Activated CD4-positive, alpha-beta T cell treated with anti-CD3 and anti-CD28 coated beads, Interleukin-2, amount 10 ng/mL, durations not matched to agents 24 days and 14 days (primary cell): ENCODE results near the gene ARRDC4. TPM values are rescaled to one million over a fixed set of nuclear protein-coding genes. Genes with fewer than 3 reads are reported as not detected.

Experiments used
- DNase-seq: peaks from one replicate; pipeline ENCODE4 v3.0.0; 2022
- H3K27ac Mint-ChIP-seq: one replicate; pipeline ENCODE4 v1.8.0; 2022; ENCODE audit warnings: mild to moderate bottlenecking, mixed read lengths
- H3K27me3 Mint-ChIP-seq: one replicate; pipeline ENCODE4 v1.8.0; 2022; ENCODE audit warnings: mixed read lengths
- H3K36me3 Mint-ChIP-seq: one replicate; pipeline ENCODE4 v1.8.0; 2022; ENCODE audit warnings: low read depth, mild to moderate bottlenecking, mixed read lengths
- H3K4me1 Mint-ChIP-seq: one replicate; pipeline ENCODE4 v1.8.0; 2021; ENCODE audit warnings: mixed read lengths
- H3K4me3 Mint-ChIP-seq: one replicate; pipeline ENCODE4 v1.8.0; 2022; ENCODE audit warnings: mild to moderate bottlenecking, moderate library complexity, mixed read lengths
- H3K9me3 Mint-ChIP-seq: one replicate; pipeline ENCODE4 v1.8.0; 2021; ENCODE audit warnings: mixed read lengths
- intact Hi-C: fragments of 100-400 bp; cut with micrococcal nuclease; formaldehyde crosslinking; loops from one replicate; pipeline ENCODE4 v1.15.1; 2023
- total RNA-seq: library from RNA; stranded (reverse); gene quantifications from 2 replicates; pipeline ENCODE4 v1.2.3, GENCODE V29; 2022

Gene ARRDC4
- total RNA-seq, 1 donor from 2014 or later, result 1.1 TPM

DNA sequence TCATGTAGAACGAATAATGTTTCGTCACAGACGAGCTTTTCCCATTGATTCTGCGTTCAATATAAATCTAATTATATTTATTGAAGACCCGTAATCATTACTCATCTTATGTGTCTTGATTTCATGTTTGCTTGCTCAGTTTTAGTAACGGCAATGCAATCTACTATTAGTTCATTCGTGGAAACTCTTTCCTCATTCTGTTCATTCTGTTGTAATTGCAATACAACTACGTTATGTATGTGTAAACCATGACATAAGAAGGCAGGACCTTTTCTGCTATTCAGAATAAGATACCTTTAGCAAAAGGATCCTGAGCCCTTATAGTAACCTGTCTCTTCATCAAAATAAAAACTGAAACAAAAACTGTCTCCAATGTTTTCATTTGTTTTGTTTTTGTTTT, 6.8 kb upstream of the ARRDC4 start:
- H3K4me3 Mint-ChIP-seq, result no peak overlapping the region
- no peaks in the 10 kb centered on the region for H3K9me3 Mint-ChIP-seq
- H3K27ac Mint-ChIP-seq, result no peak overlapping the region
- H3K4me1 Mint-ChIP-seq, result no peaks in the 10 kb centered on the region
- peaks cover 2% of the 10 kb centered on the region for H3K27me3 Mint-ChIP-seq
- H3K36me3 Mint-ChIP-seq, result no peaks in the 10 kb centered on the region
- intact Hi-C loops, result no loop called here
- no peak for DNase-seq

DNA sequence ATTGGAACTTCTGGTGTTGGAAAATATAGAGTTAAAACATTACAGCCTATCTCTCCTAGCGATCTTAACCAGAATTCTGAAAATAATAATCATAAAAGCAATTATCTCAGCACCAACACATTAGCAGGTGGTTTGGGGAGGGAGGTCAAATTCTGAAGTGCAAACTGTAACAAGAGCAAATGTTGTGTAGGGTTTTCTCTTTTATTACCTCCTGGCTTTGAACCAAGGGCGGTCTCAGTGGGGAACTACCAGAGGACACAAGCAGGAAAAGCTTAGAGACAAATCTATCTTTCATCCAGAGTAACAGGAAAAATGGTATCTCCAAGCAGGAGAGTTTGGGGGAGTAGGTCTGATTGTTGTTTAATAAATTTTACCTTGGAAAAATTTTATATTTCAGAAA, 5.5 kb upstream of the ARRDC4 start:
- H3K4me1 Mint-ChIP-seq, result peaks cover 7% of the 10 kb centered on the region
- no peaks in the 10 kb centered on the region for H3K36me3 Mint-ChIP-seq
- peaks cover 2% of the 10 kb centered on the region for H3K27me3 Mint-ChIP-seq
- no peak overlapping the region for H3K27ac Mint-ChIP-seq
- no peak overlapping the region for H3K4me3 Mint-ChIP-seq
- no peak for DNase-seq
- H3K9me3 Mint-ChIP-seq, result no peaks in the 10 kb centered on the region
- intact Hi-C loops, result no loop called here

DNA sequence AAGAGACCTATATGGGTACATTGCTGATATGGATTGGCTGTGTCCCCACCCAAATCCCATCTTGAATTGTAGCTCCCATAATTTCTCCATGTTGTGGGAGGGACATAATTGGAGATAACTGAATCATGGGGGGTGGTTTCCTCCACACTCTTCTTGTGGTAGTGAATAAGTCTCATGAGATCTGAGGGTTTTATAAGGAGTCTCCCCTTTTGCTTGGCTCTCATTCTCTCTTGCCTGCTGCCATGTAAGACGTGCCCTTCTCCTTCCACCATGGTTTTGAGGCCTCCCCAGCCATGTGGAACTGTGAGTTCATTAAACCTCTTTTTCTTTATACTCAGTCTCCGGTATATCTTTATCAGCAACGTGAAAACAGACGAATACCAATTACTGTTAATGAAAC, 5.0 kb upstream of the ARRDC4 start:
- no peaks in the 10 kb centered on the region for H3K9me3 Mint-ChIP-seq
- H3K27me3 Mint-ChIP-seq, result peaks cover 5% of the 10 kb centered on the region
- H3K27ac Mint-ChIP-seq, result no peak overlapping the region
- no peak overlapping the region for H3K4me3 Mint-ChIP-seq
- intact Hi-C loops, result no loop called here
- peaks cover 12% of the 10 kb centered on the region for H3K4me1 Mint-ChIP-seq
- peaks cover 2% of the 10 kb centered on the region for H3K36me3 Mint-ChIP-seq
- no peak for DNase-seq

DNA sequence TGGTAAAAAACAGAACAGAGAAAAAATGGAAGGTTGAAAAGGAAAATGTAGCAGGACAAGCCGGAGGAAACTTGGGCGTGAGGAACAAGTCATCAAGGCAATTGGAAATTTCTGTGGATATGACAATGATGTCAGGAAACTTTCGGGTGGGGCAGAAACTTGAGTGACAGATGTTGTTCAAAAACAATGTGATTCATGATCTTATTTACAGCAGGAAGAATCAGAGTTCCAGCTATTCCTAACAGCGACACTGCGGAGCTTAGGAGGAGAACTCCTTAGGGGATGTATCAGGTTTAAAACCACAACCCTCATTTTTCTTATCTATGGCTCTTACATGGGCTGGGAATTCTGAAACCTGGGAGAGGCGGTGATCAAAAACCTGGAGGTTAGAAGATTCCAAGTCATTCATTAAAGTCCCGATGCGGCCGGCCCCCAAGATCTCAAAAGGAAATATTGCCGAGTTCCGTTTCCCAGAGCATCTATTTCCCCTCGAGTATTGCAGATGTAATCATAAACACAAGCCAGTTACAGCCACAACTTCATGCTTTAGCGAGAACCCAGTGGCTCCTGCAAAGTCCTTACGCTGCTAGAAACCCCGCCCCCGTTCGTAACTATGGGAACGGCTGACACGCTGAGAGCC, 659 bp upstream of the ARRDC4 start:
- intact Hi-C loops, result loop anchor here (10.0 kb wide), 1 partner anchor 685 kb away; the partner anchor contains the start of gene IGF1R
- Mint-ChIP-seq H3K4me3 (peak overlapping the region; percentile 67), H3K9me3 (no peaks in the 10 kb centered on the region), H3K36me3 (peaks cover 2% of the 10 kb centered on the region), H3K27ac (peak overlapping the region; percentile 89), H3K27me3 (peaks cover 18% of the 10 kb centered on the region), H3K4me1 (peaks cover 19% of the 10 kb centered on the region)
- DNase-seq, result no peak

DNA sequence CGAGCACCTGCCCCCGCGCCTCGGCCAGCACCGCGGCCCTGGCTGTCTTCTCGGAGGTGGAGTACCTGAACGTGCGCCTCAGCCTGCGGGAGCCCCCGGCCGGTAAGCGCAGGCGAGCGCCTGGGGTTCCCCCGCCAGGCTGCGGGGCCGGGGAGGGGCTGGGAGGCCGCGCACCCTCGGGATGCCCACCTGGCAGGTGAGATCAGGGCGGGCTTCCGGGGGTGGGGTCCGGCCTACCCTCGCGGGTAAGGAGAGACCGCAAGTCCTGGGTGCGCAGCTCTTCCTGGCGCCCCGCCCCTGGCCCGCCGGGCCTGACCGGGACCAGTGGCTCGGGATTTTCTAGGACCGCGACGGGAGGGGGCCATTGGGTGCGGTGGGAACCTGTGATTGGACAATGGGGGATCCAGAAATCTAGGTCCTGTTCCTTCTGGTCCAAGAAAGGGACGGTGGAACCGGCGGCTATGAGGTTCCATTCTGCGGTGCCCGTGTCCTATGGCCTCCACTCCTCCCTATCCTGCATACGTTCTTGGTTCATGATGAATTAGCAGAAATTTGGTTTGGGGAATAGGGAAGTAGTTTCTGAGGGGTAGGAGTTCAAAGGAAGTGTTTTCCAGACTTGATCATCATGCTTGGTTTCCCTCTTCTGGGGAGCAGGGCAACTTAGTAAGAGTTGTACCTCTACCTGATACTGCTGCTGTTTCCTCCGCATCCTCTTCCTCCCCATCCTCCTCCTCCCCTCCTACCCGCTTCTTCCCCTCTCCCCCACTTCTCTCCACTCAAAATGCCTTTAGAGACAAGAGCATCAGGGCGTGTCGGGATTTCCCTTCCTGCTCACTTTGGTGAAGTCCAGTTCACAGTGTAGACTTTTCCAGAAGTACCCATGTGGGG, 808 bp downstream of the ARRDC4 start:
- H3K4me3 Mint-ChIP-seq, result peak overlapping the region; percentile 70
- intact Hi-C loops, result loop anchor here (10.0 kb wide), 1 partner anchor 683 kb away; the partner anchor contains the start of gene IGF1R
- peaks cover 19% of the 10 kb centered on the region for H3K4me1 Mint-ChIP-seq
- H3K9me3 Mint-ChIP-seq, result no peaks in the 10 kb centered on the region
- H3K27me3 Mint-ChIP-seq, result peaks cover 18% of the 10 kb centered on the region
- peak overlapping the region; percentile 10 for H3K27ac Mint-ChIP-seq
- DNase-seq, result peak; percentile 71
- peaks cover 2% of the 10 kb centered on the region for H3K36me3 Mint-ChIP-seq

DNA sequence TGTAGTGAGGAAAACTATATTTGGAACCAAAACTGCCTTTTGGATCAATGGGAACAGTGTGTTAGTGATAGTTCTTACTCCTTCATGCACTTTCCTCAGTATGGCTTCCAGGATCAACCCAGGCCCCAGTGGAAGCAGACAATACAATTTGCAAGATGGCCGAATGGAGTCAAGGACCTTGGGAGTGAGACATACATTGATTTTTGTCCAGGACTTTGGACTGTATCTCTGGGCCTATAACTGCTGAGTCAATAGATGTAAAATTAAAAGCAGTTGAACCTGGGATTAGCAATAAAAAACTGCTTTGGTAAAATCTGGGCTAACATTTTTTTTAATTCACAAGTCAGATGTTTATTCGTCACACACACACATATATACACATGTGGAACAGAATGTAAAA, 1.8 kb downstream of the ARRDC4 start:
- intact Hi-C loops, result loop anchor here (10.0 kb wide), 1 partner anchor 683 kb away; the partner anchor contains the start of gene IGF1R
- Mint-ChIP-seq H3K4me1 (peaks cover 19% of the 10 kb centered on the region), H3K36me3 (peaks cover 2% of the 10 kb centered on the region), H3K27me3 (peaks cover 18% of the 10 kb centered on the region), H3K4me3 (peak overlapping the region; percentile 33), H3K27ac (no peak overlapping the region), H3K9me3 (no peaks in the 10 kb centered on the region)
- no peak for DNase-seq

DNA sequence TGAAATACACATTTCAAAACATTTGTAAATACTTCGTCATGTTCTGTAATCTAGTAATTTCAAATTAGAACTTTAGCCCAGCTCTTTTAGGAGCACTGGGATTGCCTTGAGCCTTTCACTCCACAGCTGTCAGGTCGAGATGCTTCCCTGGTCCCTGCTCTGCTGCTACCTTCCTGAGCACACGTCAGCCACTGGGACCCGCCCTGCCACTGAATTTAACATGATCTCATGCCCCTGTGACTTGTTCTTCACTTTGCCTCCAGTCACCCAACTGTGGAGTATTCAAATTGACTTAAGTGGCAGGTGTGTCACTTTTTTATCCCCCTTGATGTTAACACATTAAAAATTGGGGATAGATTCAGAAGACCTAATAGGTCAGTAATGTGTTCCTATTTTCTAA, 3.3 kb downstream of the ARRDC4 start:
- H3K4me1 Mint-ChIP-seq, result peaks cover 19% of the 10 kb centered on the region
- DNase-seq, result no peak
- H3K36me3 Mint-ChIP-seq, result peaks cover 2% of the 10 kb centered on the region
- peaks cover 16% of the 10 kb centered on the region for H3K27me3 Mint-ChIP-seq
- H3K27ac Mint-ChIP-seq, result no peak overlapping the region
- intact Hi-C loops, result loop anchor here (10.0 kb wide), 1 partner anchor 681 kb away; the partner anchor contains the start of gene IGF1R
- H3K4me3 Mint-ChIP-seq, result no peak overlapping the region
- no peaks in the 10 kb centered on the region for H3K9me3 Mint-ChIP-seq

DNA sequence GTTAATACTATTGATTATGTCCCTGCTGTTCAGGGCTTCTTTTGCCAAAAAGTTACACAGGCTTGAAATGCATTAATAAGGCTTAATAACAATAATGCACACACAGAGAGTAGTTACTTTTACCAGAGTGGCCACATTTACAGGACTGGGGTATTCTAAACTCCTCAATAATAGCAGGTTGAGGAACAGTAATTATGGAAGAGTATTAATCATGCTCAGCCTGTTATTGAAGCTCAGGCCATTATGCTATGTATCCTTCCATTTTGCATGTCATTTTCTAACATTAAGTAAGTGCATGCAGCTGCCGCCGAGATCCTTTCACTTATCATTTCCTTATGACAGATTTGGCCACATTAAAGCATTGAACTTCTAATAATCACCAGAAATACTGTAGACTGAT, 5.7 kb downstream of the ARRDC4 start:
- Mint-ChIP-seq H3K4me3 (no peak overlapping the region), H3K36me3 (peaks cover 4% of the 10 kb centered on the region), H3K27ac (no peak overlapping the region), H3K4me1 (peaks cover 7% of the 10 kb centered on the region), H3K9me3 (no peaks in the 10 kb centered on the region), H3K27me3 (peaks cover 13% of the 10 kb centered on the region)
- intact Hi-C loops, result loop anchor here (10.0 kb wide), 1 partner anchor 679 kb away; the partner anchor contains the start of gene IGF1R
- DNase-seq, result no peak

DNA sequence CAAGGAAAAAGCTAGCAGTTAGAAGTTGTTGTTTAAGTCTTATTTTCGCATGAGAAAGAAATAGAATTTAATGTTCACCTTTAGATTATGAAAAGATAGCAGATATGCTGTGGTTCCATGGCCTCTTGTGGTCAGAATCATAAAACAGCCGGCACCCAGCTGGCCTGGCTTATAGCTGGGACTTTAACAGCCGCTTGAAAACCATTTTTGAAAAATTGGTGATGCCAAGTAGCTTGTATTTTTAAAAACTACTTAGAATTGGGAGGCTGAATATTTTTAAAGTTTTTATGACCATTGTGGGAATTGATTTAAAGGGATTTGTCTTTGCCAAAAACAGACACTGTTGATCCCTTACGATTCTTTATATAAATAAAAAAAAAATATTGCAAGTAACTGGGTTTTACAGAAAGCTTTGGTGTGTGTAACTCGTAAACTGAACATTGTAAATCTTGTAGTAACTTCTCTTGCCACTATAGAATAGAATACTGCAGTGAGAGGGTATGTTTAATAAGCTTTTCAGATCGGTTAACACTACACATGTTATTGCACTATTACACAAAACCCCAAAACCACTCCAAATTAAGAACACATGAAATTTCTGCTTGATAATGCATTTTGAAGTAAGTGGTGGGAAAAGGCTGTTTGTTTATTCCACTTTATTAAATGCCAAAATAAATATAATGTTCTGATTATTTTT, 6.6 kb downstream of the ARRDC4 start:
- Mint-ChIP-seq H3K27ac (no peak overlapping the region), H3K4me1 (peaks cover 3% of the 10 kb centered on the region), H3K27me3 (peaks cover 8% of the 10 kb centered on the region), H3K36me3 (peaks cover 7% of the 10 kb centered on the region), H3K9me3 (no peaks in the 10 kb centered on the region), H3K4me3 (no peak overlapping the region)
- DNase-seq, result no peak
- intact Hi-C loops, result loop anchor here (10.0 kb wide), 1 partner anchor 678 kb away; the partner anchor contains the start of gene IGF1R

DNA sequence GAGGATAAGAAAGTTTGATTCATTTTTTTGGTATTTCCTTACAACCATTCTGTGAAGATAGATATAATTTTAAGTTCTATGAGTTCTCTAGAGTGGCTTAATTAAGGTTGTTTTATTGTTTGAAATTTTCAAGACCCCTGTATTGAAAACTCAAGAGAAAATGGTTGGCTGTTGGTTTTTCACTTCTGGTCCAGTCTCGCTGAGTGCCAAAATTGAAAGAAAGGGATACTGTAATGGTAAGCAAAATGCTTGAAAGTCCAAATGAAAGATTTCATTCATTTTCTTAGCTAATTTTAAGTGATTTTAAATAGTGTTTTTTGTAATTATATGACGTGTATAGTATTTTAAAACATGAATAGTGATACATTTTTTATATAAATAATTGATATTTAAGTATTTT, 7.4 kb downstream of the ARRDC4 start:
- H3K27me3 Mint-ChIP-seq, result peaks cover 4% of the 10 kb centered on the region
- no peak overlapping the region for H3K27ac Mint-ChIP-seq
- no peak overlapping the region for H3K4me3 Mint-ChIP-seq
- no peaks in the 10 kb centered on the region for H3K9me3 Mint-ChIP-seq
- peaks cover 7% of the 10 kb centered on the region for H3K36me3 Mint-ChIP-seq
- intact Hi-C loops, result loop anchor here (10.0 kb wide), 1 partner anchor 677 kb away; the partner anchor contains the start of gene IGF1R
- DNase-seq, result no peak
- H3K4me1 Mint-ChIP-seq, result peaks cover 3% of the 10 kb centered on the region

DNA sequence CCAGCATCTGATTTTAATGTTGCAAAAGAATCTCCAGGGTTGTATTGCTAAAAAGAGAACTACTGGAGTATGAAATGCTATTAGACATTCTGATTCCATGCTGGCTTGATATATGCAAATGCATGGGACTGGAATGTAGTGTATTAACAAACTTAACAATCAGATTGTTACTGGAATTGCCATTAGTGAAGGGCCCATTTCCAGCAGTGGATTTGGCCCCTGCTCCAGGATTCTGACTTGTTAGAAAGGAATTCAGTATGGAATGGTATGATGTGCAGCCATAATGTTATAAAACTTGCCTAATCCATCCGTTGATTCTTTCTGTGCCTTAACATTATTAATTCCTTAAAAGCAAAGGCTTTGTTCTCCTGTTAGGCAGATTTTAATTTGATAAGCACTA, 7.9 kb downstream of the ARRDC4 start:
- Mint-ChIP-seq H3K36me3 (peaks cover 7% of the 10 kb centered on the region), H3K4me1 (peaks cover 2% of the 10 kb centered on the region), H3K27ac (no peak overlapping the region), H3K9me3 (no peaks in the 10 kb centered on the region), H3K27me3 (peaks cover 2% of the 10 kb centered on the region), H3K4me3 (no peak overlapping the region)
- DNase-seq, result no peak
- intact Hi-C loops, result loop anchor here (10.0 kb wide), 1 partner anchor 676 kb away; the partner anchor contains the start of gene IGF1R

DNA sequence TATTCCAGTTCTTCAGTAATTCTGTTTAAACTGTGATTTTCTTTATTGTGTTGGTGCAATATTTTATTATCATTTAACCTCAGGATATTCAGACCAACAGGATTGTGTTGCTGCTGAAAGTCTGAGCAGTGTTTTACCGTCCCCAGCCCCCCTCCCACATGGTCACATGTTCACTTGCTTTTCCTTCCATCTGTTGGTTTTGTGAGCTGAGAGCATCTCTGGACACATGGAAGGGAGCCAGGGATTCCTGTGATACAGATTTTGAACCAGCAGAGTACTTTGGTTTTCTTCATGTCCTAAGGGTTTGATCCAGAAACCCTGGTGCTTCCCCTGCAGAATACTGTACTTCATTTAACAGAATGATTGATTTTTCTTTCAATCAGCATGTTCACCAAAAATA, 11.9 kb downstream of the ARRDC4 start:
- H3K36me3 Mint-ChIP-seq, result peaks cover 7% of the 10 kb centered on the region
- H3K27ac Mint-ChIP-seq, result no peak overlapping the region
- H3K27me3 Mint-ChIP-seq, result no peaks in the 10 kb centered on the region
- H3K4me3 Mint-ChIP-seq, result no peak overlapping the region
- peak; percentile 30 for DNase-seq
- no peaks in the 10 kb centered on the region for H3K9me3 Mint-ChIP-seq
- H3K4me1 Mint-ChIP-seq, result no peaks in the 10 kb centered on the region
- intact Hi-C loops, result no loop called here

DNA sequence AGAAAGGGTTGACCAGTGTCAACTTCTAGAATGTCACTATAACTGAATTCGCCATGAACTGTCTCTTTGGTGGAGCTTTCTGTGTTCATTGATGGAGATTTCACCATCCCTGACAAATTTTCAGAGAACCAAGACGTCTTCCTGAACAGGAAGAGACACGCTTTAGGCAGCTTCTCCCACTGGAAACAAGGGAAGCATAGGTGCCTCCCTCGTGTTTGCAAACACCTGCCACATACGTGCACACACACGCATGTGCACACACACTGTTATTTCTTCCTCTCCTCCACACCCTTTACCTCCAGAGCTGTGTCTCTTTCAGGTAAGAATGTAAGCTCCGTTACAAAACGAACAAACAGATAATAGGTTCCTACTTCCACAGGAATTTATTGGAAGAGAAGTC, 15.6 kb downstream of the ARRDC4 start:
- H3K27me3 Mint-ChIP-seq, result peaks cover 3% of the 10 kb centered on the region
- peak; percentile 15 for DNase-seq
- intact Hi-C loops, result no loop called here
- no peak overlapping the region for H3K27ac Mint-ChIP-seq
- H3K9me3 Mint-ChIP-seq, result no peaks in the 10 kb centered on the region
- H3K36me3 Mint-ChIP-seq, result peaks cover 3% of the 10 kb centered on the region
- H3K4me1 Mint-ChIP-seq, result peaks cover under 1% of the 10 kb centered on the region
- no peak overlapping the region for H3K4me3 Mint-ChIP-seq
